ENCODE measurements around the gene EFHC1. TPM values are rescaled to one million over a fixed set of nuclear protein-coding genes. Genes with fewer than 3 reads are reported as not detected.

Gene EFHC1
- total RNA-seq, 1 donor from 2014 or later: 1.6 TPM

GRCh38 chr6:52537001-52537753, 117.0 kb downstream of the EFHC1 start:
- intact Hi-C loops (cut with micrococcal nuclease): no loop called here

GRCh38 chr6:52538252-52538900, 118.2 kb downstream of the EFHC1 start:
- intact Hi-C loops (cut with micrococcal nuclease): no loop called here

GRCh38 chr6:52538901-52539354, 118.8 kb downstream of the EFHC1 start:
- intact Hi-C loops (cut with micrococcal nuclease): no loop called here

GRCh38 chr6:52539607-52540006, 119.5 kb downstream of the EFHC1 start:
- intact Hi-C loops (cut with micrococcal nuclease): no loop called here

DNA sequence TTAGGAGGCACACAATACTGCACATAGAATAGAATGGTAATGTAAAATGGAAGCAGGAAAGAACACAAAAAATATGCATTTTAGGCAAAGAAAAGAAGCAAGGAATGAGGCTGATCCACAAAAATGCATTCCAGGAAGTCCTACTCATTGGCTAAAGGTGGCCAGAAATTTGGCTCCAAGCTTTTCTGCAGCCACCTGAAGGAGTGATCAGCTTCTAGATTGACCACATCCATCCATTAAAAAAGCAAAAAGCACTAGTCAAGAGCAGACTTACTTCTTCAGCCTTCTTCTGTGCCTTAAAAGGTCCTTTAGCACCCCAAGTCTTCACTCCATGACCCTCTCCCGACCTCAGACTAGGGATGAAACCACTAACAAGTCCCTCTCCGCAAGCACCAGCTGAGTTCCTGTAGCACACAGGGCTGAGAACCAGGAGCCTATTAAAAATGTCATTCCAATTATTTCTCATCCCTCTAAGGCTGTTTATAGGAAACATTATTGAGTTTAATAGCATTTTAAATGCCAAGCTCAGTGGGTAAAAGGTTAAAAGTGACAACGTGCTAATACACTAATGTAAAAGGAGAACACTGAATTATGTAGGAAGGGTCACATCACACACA, 120.3 kb downstream of the EFHC1 start:
- intact Hi-C loops (cut with micrococcal nuclease): no loop called here

DNA sequence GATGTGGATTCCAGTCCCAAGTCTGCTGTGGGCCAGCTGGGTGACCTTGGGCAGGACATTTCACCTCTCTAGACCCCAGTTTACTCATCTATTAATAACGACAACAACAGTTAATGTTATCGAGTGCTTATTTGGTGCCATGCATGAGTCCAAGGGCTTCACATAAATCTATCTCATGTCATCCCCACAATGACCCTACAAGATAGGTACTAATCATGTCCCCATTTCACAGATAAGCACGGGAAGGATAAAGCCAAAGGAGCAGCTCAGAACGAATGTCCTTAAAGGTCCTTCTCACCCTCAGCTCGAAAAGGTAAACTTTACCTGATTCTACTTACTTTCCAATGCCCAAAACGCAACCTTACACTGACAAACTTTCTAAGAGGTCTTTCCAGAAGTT, 121.0 kb downstream of the EFHC1 start:
- intact Hi-C loops (cut with micrococcal nuclease): no loop called here

DNA sequence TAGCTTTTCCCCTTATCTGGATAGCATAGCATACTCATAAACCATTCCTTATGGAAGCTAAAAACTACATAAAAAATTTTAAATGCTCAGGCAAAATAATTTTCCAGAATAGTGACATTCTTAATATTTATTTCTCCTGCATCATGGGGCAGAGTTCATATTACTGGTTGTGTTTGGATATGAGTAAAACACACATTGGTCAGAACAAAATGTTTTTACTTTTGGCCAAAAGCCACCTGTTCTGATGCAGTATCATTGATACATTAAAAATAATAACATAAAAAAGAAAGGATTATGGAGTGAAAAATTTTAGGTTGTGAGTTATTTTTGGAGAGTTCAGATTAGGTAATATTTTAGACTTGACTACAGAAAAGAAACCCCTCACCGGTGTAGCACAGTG, 123.1 kb downstream of the EFHC1 start:
- intact Hi-C loops (cut with micrococcal nuclease): no loop called here

GRCh38 chr6:52543729-52544601, 123.8 kb downstream of the EFHC1 start:
- intact Hi-C loops (cut with micrococcal nuclease): no loop called here

- intact Hi-C loops (cut with micrococcal nuclease): no loop called here
Measured at GRCh38 chr6:52544602-52545405, 124.7 kb downstream of the EFHC1 start.

- intact Hi-C loops (cut with micrococcal nuclease): no loop called here
Measured at GRCh38 chr6:52545406-52546119, 125.4 kb downstream of the EFHC1 start.

GRCh38 chr6:52546192-52546591, 126.0 kb downstream of the EFHC1 start:
- intact Hi-C loops (cut with micrococcal nuclease): no loop called here

DNA sequence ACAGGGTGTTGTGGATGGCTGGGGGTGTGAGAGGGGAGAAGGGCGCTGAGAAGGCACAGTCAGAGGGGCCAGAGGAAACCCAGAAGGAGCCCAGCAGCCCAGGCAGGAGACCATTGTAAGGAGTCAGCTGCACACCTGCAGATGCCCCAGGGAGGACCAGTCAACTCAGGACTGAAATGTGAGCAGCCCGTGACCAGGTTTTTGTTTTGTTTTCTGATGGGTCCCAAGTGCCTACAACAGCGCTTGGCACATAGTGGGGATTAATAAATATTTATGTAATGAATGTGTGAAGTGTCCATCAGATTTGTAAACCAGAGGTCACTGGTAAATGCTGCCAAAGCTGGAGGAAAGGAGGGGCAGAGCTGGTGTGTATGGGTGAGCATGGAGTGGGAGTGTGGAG, 126.5 kb downstream of the EFHC1 start:
- intact Hi-C loops (cut with micrococcal nuclease): no loop called here

DNA sequence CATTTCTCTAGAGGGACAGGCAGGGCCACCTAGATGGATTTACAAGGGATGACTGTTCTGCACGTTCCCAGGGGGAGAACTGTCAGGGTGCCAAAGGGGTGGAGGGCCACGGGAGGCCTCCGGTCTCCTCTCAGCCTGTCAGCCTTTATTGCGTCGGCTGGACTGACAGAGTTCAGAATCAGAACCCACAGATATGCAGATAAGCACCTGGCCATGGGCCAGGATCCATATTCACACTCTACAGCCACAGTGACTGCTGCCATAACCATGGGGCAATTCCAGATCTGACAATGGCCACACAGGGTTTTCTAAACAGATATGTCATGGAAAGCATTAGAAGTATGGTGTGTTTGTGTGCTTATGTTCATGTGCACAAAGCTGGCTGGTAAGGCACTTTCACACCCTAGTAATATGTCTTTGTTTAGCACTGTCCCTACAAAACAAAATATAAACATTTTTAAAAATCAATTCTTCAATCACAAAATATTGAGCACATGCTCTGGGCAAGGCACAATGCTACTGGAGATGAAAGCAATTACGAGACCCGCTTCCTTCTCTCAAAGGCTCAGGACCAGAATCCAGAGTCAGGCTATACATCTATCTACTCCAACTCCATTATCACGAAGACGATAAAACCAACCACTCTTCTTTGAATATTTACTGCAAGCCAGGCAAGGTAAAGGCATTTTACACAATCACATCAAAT, 127.7 kb downstream of the EFHC1 start:
- intact Hi-C loops (cut with micrococcal nuclease): no loop called here

DNA sequence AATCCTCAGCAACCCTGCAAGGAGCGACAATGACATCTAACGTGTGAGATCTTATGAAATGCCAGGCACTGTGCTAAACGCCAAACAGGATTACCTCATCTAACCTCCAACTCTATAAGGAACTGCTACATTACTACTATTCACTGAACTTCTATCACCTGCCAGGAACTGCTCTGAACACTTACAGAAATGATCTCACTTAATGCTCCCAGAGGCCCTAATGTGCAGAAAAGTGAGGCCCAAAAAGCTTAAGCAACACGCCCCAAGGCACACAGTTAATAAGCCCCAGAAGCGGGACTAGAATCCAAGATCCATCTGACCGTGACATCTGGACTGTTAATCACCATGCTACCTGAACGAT, 128.2 kb downstream of the EFHC1 start:
- intact Hi-C loops (cut with micrococcal nuclease): no loop called here

DNA sequence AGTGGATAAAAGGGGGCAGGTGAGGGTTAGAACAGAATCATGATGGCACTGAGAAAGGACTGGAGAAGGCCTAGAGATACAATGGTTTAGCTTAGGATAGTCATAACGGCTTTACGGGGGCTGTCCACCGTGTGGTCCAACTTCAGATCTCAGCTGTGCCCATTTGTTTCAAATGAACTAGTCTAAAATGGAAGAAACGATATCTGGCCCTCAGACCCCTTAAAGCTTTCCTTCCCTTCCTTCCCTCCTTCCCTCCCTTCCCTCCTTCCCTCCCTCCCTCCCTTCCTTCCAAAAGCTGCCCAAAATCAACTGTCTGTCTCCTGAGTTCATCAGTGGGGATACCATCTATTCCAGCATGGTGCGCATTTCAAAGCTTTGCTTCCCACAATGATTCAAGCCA, 128.9 kb downstream of the EFHC1 start:
- intact Hi-C loops (cut with micrococcal nuclease): no loop called here

GRCh38 chr6:52549428-52549827, 129.3 kb downstream of the EFHC1 start:
- intact Hi-C loops (cut with micrococcal nuclease): no loop called here

- intact Hi-C loops (cut with micrococcal nuclease): no loop called here
Measured at GRCh38 chr6:52550014-52550575, 130.0 kb downstream of the EFHC1 start.

DNA sequence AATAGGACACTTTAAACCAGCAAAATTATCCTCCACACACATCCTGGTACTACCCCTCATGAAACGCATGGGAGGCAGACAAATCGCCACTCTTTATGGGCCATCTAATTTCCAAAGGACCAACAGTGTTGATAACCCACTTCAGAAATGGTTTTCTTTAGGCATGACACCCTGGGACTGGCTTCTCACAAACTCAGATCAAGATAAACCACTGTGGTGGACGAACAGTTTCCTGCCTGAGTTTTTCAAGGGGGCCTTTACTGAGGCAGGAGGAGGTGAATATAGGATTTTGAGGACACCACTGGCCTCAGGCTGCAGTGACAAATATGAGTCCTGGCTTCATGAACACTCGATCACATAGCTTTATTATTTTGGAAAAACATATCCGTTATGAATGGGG, 130.7 kb downstream of the EFHC1 start:
- intact Hi-C loops (cut with micrococcal nuclease): no loop called here
